MM.1S (cell line): ENCODE results near the gene HOXB6.
A peak's percentile ranks its signal among the peaks of the same experiment; 100 is the strongest.

Experiments
- DNase-seq: peaks from one replicate; pipeline ENCODE4 v3.0.0-alpha.2; 2015
- H2AFZ ChIP-seq: fragments of 300-600 bp; sonication (generic); 2 replicates; pipeline ENCODE4 v1.6.0; 2016; ENCODE audit warnings: antibody characterized with exemption, low read length
- H3F3A ChIP-seq: fragments of 300-600 bp; sonication (generic); 2 replicates; pipeline ENCODE4 v1.6.1; 2016; ENCODE audit warnings: mild to moderate bottlenecking, antibody characterized with exemption, low read length, moderate library complexity, mixed read lengths; ENCODE audit not compliant: insufficient read depth
- H3K27ac ChIP-seq: fragments of 300-600 bp; sonication (generic); 2 replicates; pipeline ENCODE4 v1.5.1; 2016; ENCODE audit warnings: mild to moderate bottlenecking, low read length
- H3K27me3 ChIP-seq: fragments of 300-600 bp; sonication (generic); replicated peaks from 2 replicates; pipeline ENCODE4 v1.6.0; 2016; ENCODE audit warnings: low read length; ENCODE audit not compliant: insufficient read depth
- H3K36me3 ChIP-seq: fragments of 300-600 bp; sonication (generic); replicated peaks from 2 replicates; pipeline ENCODE4 v1.6.1; 2016; ENCODE audit warnings: mild to moderate bottlenecking, low read length, mixed read lengths; ENCODE audit not compliant: insufficient read depth
- H3K4me1 ChIP-seq: fragments of 300-600 bp; sonication (generic); 2 replicates; pipeline ENCODE4 v1.6.1; 2016; ENCODE audit warnings: low read length, mixed read lengths
- H3K4me2 ChIP-seq: fragments of 300-600 bp; sonication (generic); 2 replicates; pipeline ENCODE4 v1.6.0; 2016; ENCODE audit warnings: low read depth, low read length
- H3K4me3 ChIP-seq: fragments of 300-600 bp; sonication (generic); 2 replicates; pipeline ENCODE4 v1.5.1; 2016; ENCODE audit warnings: low read length, mixed read lengths
- H3K79me2 ChIP-seq: fragments of 300-600 bp; sonication (generic); 2 replicates; pipeline ENCODE4 v1.6.1; 2016; ENCODE audit warnings: mixed run types, low read length, mixed read lengths
- H3K9ac ChIP-seq: fragments of 300-600 bp; sonication (generic); 2 replicates; pipeline ENCODE4 v1.6.1; 2016; ENCODE audit warnings: low read length, mixed read lengths
- H3K9me2 ChIP-seq: fragments of 300-600 bp; sonication (generic); replicated peaks from 2 replicates; pipeline ENCODE4 v1.6.1; 2016; ENCODE audit warnings: mild to moderate bottlenecking, low read length, mixed read lengths; ENCODE audit not compliant: insufficient read depth
- H3K9me3 ChIP-seq: fragments of 300-600 bp; sonication (generic); replicated peaks from 2 replicates; pipeline ENCODE4 v1.6.1; 2016; ENCODE audit warnings: mild to moderate bottlenecking, low read length, mixed read lengths; ENCODE audit not compliant: insufficient read depth
- H4K20me1 ChIP-seq: fragments of 300-600 bp; sonication (generic); 2 replicates; pipeline ENCODE4 v1.6.1; 2016; ENCODE audit warnings: mild to moderate bottlenecking, low read length, moderate library complexity, mixed read lengths; ENCODE audit not compliant: insufficient read depth
- CTCF ChIP-seq: fragments of 300-600 bp; sonication (generic); IDR thresholded peaks from 2 replicates; pipeline ENCODE4 v1.5.1; 2016; ENCODE audit warnings: antibody characterized with exemption, low read length, mixed read lengths
- EZH2 ChIP-seq: fragments of 300-600 bp; sonication (generic); optimal IDR thresholded peaks from 2 replicates; pipeline ENCODE3; 2017; ENCODE audit warnings: low read depth, mild to moderate bottlenecking, antibody characterized with exemption, low read length, mixed read lengths
- EZH2phosphoT487 ChIP-seq: fragments of 300-600 bp; sonication (generic); IDR thresholded peaks from 2 replicates; pipeline ENCODE4 v1.6.1; 2018; ENCODE audit warnings: antibody characterized with exemption, low read length

The HOXB6 gene

DNA sequence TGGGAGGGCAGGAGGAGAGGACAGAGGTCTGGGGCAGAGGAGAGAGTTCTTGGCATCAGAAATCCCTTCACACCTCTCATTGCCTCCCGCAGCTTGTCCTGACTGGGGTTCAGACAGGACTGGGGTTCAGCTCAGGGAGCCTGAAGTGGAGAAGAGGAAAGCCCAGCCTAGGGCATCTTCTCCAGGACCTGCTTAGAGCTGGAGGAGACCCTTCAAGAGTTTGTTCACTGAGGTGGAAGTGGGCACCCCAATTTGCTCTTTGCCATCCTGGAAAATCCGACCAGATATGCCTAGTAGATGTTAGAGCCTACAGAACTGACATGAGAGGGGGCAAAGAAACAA lies 16.7 kb downstream of the HOXB6 start:
- no peaks in the 10 kb centered on the region for H3K9me2 ChIP-seq
- peaks cover 6% of the 10 kb centered on the region for H3K4me1 ChIP-seq
- no peak overlapping the region for H3K4me2 ChIP-seq
- H3K27ac ChIP-seq, result no peak overlapping the region
- no peak overlapping the region for H3K4me3 ChIP-seq
- no peaks in the 10 kb centered on the region for H3K79me2 ChIP-seq
- H3K27me3 ChIP-seq, result peaks cover 16% of the 10 kb centered on the region
- no peaks in the 10 kb centered on the region for H3K36me3 ChIP-seq
- H3F3A ChIP-seq, result no peaks in the 10 kb centered on the region
- H3K9me3 ChIP-seq, result no peaks in the 10 kb centered on the region
- no peak overlapping the region for H3K9ac ChIP-seq
- H4K20me1 ChIP-seq, result no peaks in the 10 kb centered on the region
- no peak overlapping the region for H2AFZ ChIP-seq
- no peak for TF ChIP-seq EZH2phosphoT487
- no peak for TF ChIP-seq CTCF
- TF ChIP-seq EZH2, result no peak
- no peak for DNase-seq

GRCh38 chr17:48587276-48588073 lies 17.3 kb downstream of the HOXB6 start:
- Histone ChIP-seq H3K27me3 (peaks cover 11% of the 10 kb centered on the region; the same call in 1 of the 2 replicates), H3K79me2 (no peaks in the 10 kb centered on the region), H3K9ac (no peak overlapping the region), H3K4me2 (no peak overlapping the region), H3K9me2 (no peaks in the 10 kb centered on the region), H3K4me1 (peaks cover 6% of the 10 kb centered on the region), H3K36me3 (no peaks in the 10 kb centered on the region), H4K20me1 (no peaks in the 10 kb centered on the region), H3K9me3 (no peaks in the 10 kb centered on the region), H2AFZ (no peak overlapping the region), H3F3A (no peaks in the 10 kb centered on the region), H3K4me3 (no peak overlapping the region), H3K27ac (no peak overlapping the region)
- TF ChIP-seq EZH2phosphoT487 (no peak), EZH2 (no peak), CTCF (no peak)
- DNase-seq, result no peak

- Histone ChIP-seq H3K9me3 (no peaks in the 10 kb centered on the region), H3K4me2 (peak overlapping the region; percentile 100; the same call in 1 of the 2 replicates), H3K9me2 (no peaks in the 10 kb centered on the region), H3K4me1 (peaks cover 6% of the 10 kb centered on the region), H3K27ac (no peak overlapping the region), H4K20me1 (no peaks in the 10 kb centered on the region), H3K36me3 (no peaks in the 10 kb centered on the region), H2AFZ (peak overlapping the region; percentile 90), H3F3A (no peaks in the 10 kb centered on the region), H3K9ac (peak overlapping the region; percentile 42; the same call in 1 of the 2 replicates), H3K27me3 (peaks cover 11% of the 10 kb centered on the region; the same call in 1 of the 2 replicates), H3K79me2 (no peaks in the 10 kb centered on the region), H3K4me3 (peak overlapping the region; percentile 70)
- no peak for TF ChIP-seq EZH2phosphoT487
- no peak for TF ChIP-seq EZH2
- no peak for TF ChIP-seq CTCF
- DNase-seq, result peak; percentile 14
Measured at GRCh38 chr17:48586355-48587258, 18.2 kb downstream of the HOXB6 start.
